HEK293 (cell line): ENCODE results near the gene CCDC32.
A peak's percentile ranks its signal among the peaks of the same experiment; 100 is the strongest.

Experiments
- FEZF1 ChIP-seq: fragments of 450-650 bp; formaldehyde crosslinking; IDR thresholded peaks from 2 replicates; pipeline ENCODE4 v1.5.1; 2016; ENCODE audit warnings: missing biosample characterization, missing genetic modification characterization
- GFI1B ChIP-seq: fragments of 450-650 bp; formaldehyde crosslinking; IDR thresholded peaks from 2 replicates; pipeline ENCODE4 v1.5.1; 2016; ENCODE audit warnings: missing biosample characterization, missing genetic modification characterization
- GLIS1 ChIP-seq: fragments of 450-650 bp; formaldehyde crosslinking; IDR thresholded peaks from 2 replicates; pipeline ENCODE4 v1.5.1; 2016; ENCODE audit warnings: missing biosample characterization, missing genetic modification characterization
- GLIS2 ChIP-seq: fragments of 450-650 bp; formaldehyde crosslinking; IDR thresholded peaks from 2 replicates; pipeline ENCODE4 v1.5.1; 2016; ENCODE audit warnings: missing biosample characterization, missing genetic modification characterization
- KLF1 ChIP-seq: fragments of 450-650 bp; formaldehyde crosslinking; IDR thresholded peaks from 2 replicates; pipeline ENCODE4 v1.5.1; 2016; ENCODE audit warnings: missing biosample characterization, missing genetic modification characterization
- KLF7 ChIP-seq: fragments of 450-650 bp; formaldehyde crosslinking; IDR thresholded peaks from 2 replicates; pipeline ENCODE4 v1.5.1; 2016; ENCODE audit warnings: missing biosample characterization, missing genetic modification characterization, borderline replicate concordance
- ZBTB48 ChIP-seq: fragments of 450-650 bp; formaldehyde crosslinking; IDR thresholded peaks from 2 replicates; pipeline ENCODE4 v1.5.1; 2016; ENCODE audit warnings: missing biosample characterization, missing genetic modification characterization
- ZFP37 ChIP-seq: fragments of 450-650 bp; formaldehyde crosslinking; IDR thresholded peaks from 2 replicates; pipeline ENCODE4 v1.5.1; 2016; ENCODE audit warnings: missing biosample characterization, missing genetic modification characterization
- ZNF10 ChIP-seq: fragments of 450-650 bp; formaldehyde crosslinking; IDR thresholded peaks from 2 replicates; pipeline ENCODE4 v1.5.1; 2017; ENCODE audit warnings: missing biosample characterization, missing genetic modification characterization
- ZNF121 ChIP-seq: fragments of 450-650 bp; formaldehyde crosslinking; IDR thresholded peaks from 2 replicates; pipeline ENCODE4 v1.5.1; 2016; ENCODE audit warnings: missing biosample characterization, missing genetic modification characterization
- ZNF175 ChIP-seq: fragments of 450-650 bp; formaldehyde crosslinking; IDR thresholded peaks from 2 replicates; pipeline ENCODE4 v1.5.1; 2016; ENCODE audit warnings: missing biosample characterization, missing genetic modification characterization
- ZNF214 ChIP-seq: fragments of 450-650 bp; formaldehyde crosslinking; IDR thresholded peaks from 2 replicates; pipeline ENCODE4 v1.5.1; 2017; ENCODE audit warnings: missing biosample characterization, mild to moderate bottlenecking, missing genetic modification characterization, borderline replicate concordance
- ZNF24 ChIP-seq: fragments of 450-650 bp; formaldehyde crosslinking; IDR thresholded peaks from 2 replicates; pipeline ENCODE4 v1.5.1; 2016; ENCODE audit warnings: missing biosample characterization, missing genetic modification characterization
- ZNF394 ChIP-seq: fragments of 450-650 bp; formaldehyde crosslinking; IDR thresholded peaks from 2 replicates; pipeline ENCODE4 v1.5.1; 2016; ENCODE audit warnings: missing biosample characterization, missing genetic modification characterization, mild to moderate bottlenecking, moderate library complexity, borderline replicate concordance
- ZNF416 ChIP-seq: fragments of 450-650 bp; formaldehyde crosslinking; IDR thresholded peaks from 2 replicates; pipeline ENCODE4 v1.5.1; 2016; ENCODE audit warnings: missing biosample characterization, missing genetic modification characterization
- ZNF48 ChIP-seq: fragments of 450-650 bp; formaldehyde crosslinking; IDR thresholded peaks from 2 replicates; pipeline ENCODE4 v1.5.1; 2016; ENCODE audit warnings: missing biosample characterization, missing genetic modification characterization
- ZNF610 ChIP-seq: fragments of 450-650 bp; formaldehyde crosslinking; IDR thresholded peaks from 2 replicates; pipeline ENCODE4 v1.5.1; 2016; ENCODE audit warnings: missing biosample characterization, missing genetic modification characterization, borderline replicate concordance
- ZNF664 ChIP-seq: fragments of 450-650 bp; formaldehyde crosslinking; IDR thresholded peaks from 2 replicates; pipeline ENCODE4 v1.5.1; 2016; ENCODE audit warnings: missing biosample characterization, missing genetic modification characterization
- ZNF76 ChIP-seq: fragments of 450-650 bp; formaldehyde crosslinking; IDR thresholded peaks from 2 replicates; pipeline ENCODE4; 2016; ENCODE audit warnings: low read depth, missing biosample characterization, missing genetic modification characterization, borderline replicate concordance
- ZNF830 ChIP-seq: fragments of 450-650 bp; IDR thresholded peaks from 2 replicates; pipeline ENCODE4 v1.5.0; 2018; ENCODE audit warnings: missing biosample characterization, missing genetic modification characterization, low read depth, mild to moderate bottlenecking, moderate library complexity
- ZSCAN16 ChIP-seq: fragments of 450-650 bp; formaldehyde crosslinking; IDR thresholded peaks from 2 replicates; pipeline ENCODE4 v1.5.1; 2016; ENCODE audit warnings: missing biosample characterization, missing genetic modification characterization
- ZSCAN30 ChIP-seq: fragments of 450-650 bp; IDR thresholded peaks from 2 replicates; pipeline ENCODE4 v1.5.1; 2018; ENCODE audit warnings: missing biosample characterization, mild to moderate bottlenecking, missing genetic modification characterization, moderate library complexity
- ZXDB ChIP-seq: fragments of 450-650 bp; formaldehyde crosslinking; IDR thresholded peaks from 2 replicates; pipeline ENCODE4 v1.5.1; 2016; ENCODE audit warnings: missing biosample characterization, missing genetic modification characterization
- TF ChIP-seq, protein P1 (sequence below): fragments of 450-650 bp; formaldehyde crosslinking; IDR thresholded peaks from 2 replicates; pipeline ENCODE4 v1.5.1; 2016; ENCODE audit warnings: missing biosample characterization, missing genetic modification characterization
- TF ChIP-seq, protein P2 (sequence below): fragments of 450-650 bp; formaldehyde crosslinking; IDR thresholded peaks from 2 replicates; pipeline ENCODE4 v1.5.1; 2016; ENCODE audit warnings: missing biosample characterization, missing genetic modification characterization
- TF ChIP-seq, protein P3 (sequence below): fragments of 450-650 bp; formaldehyde crosslinking; optimal IDR thresholded peaks from 2 replicates; pipeline ENCODE3; 2016; ENCODE audit warnings: missing biosample characterization, mild to moderate bottlenecking, missing genetic modification characterization
- TF ChIP-seq, protein P4 (sequence below): fragments of 450-650 bp; formaldehyde crosslinking; IDR thresholded peaks from 2 replicates; pipeline ENCODE4 v1.5.1; 2016; ENCODE audit warnings: missing biosample characterization, missing genetic modification characterization
- TF ChIP-seq, protein P5 (sequence below): fragments of 450-650 bp; formaldehyde crosslinking; IDR thresholded peaks from 2 replicates; pipeline ENCODE4 v1.5.1; 2016; ENCODE audit warnings: missing biosample characterization, missing genetic modification characterization
- TF ChIP-seq, protein P6 (sequence below): fragments of 450-650 bp; formaldehyde crosslinking; IDR thresholded peaks from 2 replicates; pipeline ENCODE4 v1.5.0; 2017; ENCODE audit warnings: missing biosample characterization, missing genetic modification characterization, borderline replicate concordance
- TF ChIP-seq, protein P7 (sequence below): fragments of 450-650 bp; formaldehyde crosslinking; IDR thresholded peaks from 2 replicates; pipeline ENCODE4 v1.5.1; 2016; ENCODE audit warnings: missing biosample characterization, missing genetic modification characterization

The CCDC32 gene

DNA sequence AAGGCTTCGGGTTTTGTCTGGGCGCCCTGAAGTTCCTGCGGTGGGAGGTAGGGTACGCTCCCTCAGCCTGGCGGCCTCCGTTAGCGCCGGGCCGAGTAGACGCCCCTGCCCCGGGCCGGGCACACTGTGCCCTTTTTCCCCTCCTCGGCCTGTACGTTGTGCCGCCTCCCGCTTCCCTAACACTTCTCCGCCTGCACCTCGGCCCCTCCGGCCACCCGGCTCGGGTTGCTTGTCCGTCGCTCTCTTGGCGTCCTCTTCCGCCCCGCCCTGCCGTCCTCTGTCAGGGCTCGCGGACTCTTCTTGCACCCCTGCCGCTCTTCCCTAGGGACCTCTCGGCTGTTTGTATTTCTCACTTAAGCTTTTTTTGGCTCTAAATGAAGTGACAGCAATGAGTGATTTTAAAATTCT is 29.6 kb upstream of the CCDC32 start (continued):
- TF ChIP-seq ZNF830 (tag by site-specific recombination) (no peak), KLF1 (peak; percentile 53), GFI1B (tag by site-specific recombination) (no peak), ZNF48 (no peak), ZNF610 (peak; percentile 74; the same call in 1 of the 2 replicates), ZSCAN16 (no peak), ZNF24 (no peak; the same call in 1 of the 2 replicates), ZNF76 (no peak), ZFP37 (tag by site-specific recombination) (peak; percentile 49; the same call in 1 of the 2 replicates), GLIS1 (tag by site-specific recombination) (peak; percentile 50; the same call in 1 of the 2 replicates), ZNF416 (tag by site-specific recombination) (no peak), ZBTB48 (peak; percentile 98), ZNF10 (tag by site-specific recombination) (no peak), KLF7 (peak; percentile 30; the same call in 1 of the 2 replicates), FEZF1 (tag by site-specific recombination) (no peak), ZSCAN30 (no peak; the same call in 1 of the 2 replicates), ZNF175 (tag by site-specific recombination) (no peak), ZNF214 (tag by site-specific recombination) (no peak), ZXDB (tag by site-specific recombination) (peak; percentile 39), ZNF394 (no peak), ZNF664 (no peak), GLIS2 (tag by site-specific recombination) (peak; percentile 58), ZNF121 (tag by site-specific recombination) (no peak)
- TF ChIP-seq, protein P1, sequence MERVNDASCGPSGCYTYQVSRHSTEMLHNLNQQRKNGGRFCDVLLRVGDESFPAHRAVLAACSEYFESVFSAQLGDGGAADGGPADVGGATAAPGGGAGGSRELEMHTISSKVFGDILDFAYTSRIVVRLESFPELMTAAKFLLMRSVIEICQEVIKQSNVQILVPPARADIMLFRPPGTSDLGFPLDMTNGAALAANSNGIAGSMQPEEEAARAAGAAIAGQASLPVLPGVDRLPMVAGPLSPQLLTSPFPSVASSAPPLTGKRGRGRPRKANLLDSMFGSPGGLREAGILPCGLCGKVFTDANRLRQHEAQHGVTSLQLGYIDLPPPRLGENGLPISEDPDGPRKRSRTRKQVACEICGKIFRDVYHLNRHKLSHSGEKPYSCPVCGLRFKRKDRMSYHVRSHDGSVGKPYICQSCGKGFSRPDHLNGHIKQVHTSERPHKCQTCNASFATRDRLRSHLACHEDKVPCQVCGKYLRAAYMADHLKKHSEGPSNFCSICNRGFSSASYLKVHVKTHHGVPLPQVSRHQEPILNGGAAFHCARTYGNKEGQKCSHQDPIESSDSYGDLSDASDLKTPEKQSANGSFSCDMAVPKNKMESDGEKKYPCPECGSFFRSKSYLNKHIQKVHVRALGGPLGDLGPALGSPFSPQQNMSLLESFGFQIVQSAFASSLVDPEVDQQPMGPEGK (tag by site-specific recombination), result peak; percentile 20
- TF ChIP-seq, protein P2, sequence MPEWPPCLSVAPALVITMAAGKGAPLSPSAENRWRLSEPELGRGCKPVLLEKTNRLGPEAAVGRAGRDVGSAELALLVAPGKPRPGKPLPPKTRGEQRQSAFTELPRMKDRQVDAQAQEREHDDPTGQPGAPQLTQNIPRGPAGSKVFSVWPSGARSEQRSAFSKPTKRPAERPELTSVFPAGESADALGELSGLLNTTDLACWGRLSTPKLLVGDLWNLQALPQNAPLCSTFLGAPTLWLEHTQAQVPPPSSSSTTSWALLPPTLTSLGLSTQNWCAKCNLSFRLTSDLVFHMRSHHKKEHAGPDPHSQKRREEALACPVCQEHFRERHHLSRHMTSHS, result no peak
- TF ChIP-seq, protein P3, sequence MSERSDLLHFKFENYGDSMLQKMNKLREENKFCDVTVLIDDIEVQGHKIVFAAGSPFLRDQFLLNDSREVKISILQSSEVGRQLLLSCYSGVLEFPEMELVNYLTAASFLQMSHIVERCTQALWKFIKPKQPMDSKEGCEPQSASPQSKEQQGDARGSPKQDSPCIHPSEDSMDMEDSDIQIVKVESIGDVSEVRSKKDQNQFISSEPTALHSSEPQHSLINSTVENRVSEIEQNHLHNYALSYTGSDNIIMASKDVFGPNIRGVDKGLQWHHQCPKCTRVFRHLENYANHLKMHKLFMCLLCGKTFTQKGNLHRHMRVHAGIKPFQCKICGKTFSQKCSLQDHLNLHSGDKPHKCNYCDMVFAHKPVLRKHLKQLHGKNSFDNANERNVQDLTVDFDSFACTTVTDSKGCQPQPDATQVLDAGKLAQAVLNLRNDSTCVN (tag by site-specific recombination), result peak; percentile 44
- TF ChIP-seq, protein P4, sequence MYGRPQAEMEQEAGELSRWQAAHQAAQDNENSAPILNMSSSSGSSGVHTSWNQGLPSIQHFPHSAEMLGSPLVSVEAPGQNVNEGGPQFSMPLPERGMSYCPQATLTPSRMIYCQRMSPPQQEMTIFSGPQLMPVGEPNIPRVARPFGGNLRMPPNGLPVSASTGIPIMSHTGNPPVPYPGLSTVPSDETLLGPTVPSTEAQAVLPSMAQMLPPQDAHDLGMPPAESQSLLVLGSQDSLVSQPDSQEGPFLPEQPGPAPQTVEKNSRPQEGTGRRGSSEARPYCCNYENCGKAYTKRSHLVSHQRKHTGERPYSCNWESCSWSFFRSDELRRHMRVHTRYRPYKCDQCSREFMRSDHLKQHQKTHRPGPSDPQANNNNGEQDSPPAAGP, result no peak
- TF ChIP-seq, protein P5, sequence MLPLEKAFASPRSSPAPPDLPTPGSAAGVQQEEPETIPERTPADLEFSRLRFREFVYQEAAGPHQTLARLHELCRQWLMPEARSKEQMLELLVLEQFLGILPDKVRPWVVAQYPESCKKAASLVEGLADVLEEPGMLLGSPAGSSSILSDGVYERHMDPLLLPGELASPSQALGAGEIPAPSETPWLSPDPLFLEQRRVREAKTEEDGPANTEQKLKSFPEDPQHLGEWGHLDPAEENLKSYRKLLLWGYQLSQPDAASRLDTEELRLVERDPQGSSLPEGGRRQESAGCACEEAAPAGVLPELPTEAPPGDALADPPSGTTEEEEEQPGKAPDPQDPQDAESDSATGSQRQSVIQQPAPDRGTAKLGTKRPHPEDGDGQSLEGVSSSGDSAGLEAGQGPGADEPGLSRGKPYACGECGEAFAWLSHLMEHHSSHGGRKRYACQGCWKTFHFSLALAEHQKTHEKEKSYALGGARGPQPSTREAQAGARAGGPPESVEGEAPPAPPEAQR, result no peak
- TF ChIP-seq, protein P6, sequence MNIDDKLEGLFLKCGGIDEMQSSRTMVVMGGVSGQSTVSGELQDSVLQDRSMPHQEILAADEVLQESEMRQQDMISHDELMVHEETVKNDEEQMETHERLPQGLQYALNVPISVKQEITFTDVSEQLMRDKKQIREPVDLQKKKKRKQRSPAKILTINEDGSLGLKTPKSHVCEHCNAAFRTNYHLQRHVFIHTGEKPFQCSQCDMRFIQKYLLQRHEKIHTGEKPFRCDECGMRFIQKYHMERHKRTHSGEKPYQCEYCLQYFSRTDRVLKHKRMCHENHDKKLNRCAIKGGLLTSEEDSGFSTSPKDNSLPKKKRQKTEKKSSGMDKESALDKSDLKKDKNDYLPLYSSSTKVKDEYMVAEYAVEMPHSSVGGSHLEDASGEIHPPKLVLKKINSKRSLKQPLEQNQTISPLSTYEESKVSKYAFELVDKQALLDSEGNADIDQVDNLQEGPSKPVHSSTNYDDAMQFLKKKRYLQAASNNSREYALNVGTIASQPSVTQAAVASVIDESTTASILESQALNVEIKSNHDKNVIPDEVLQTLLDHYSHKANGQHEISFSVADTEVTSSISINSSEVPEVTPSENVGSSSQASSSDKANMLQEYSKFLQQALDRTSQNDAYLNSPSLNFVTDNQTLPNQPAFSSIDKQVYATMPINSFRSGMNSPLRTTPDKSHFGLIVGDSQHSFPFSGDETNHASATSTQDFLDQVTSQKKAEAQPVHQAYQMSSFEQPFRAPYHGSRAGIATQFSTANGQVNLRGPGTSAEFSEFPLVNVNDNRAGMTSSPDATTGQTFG, result no peak
- TF ChIP-seq, protein P7, sequence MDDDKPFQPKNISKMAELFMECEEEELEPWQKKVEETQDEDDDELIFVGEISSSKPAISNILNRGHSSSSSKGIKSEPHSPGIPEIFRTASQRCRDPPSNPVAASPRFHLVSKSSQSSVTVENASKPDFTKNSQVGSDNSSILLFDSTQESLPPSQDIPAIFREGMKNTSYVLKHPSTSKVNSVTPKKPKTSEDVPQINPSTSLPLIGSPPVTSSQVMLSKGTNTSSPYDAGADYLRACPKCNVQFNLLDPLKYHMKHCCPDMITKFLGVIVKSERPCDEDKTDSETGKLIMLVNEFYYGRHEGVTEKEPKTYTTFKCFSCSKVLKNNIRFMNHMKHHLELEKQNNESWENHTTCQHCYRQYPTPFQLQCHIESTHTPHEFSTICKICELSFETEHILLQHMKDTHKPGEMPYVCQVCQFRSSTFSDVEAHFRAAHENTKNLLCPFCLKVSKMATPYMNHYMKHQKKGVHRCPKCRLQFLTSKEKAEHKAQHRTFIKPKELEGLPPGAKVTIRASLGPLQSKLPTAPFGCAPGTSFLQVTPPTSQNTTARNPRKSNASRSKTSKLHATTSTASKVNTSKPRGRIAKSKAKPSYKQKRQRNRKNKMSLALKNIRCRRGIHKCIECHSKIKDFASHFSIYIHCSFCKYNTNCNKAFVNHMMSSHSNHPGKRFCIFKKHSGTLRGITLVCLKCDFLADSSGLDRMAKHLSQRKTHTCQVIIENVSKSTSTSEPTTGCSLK (tag by site-specific recombination), result no peak
